Activated T-helper 17 cell treated with anti-CD3 and anti-CD28 coated beads, Interleukin-2, amount 50 U/mL, for 72 hours (primary cell): ENCODE measurements around the gene ZBTB45. TPM values are rescaled to one million over a fixed set of nuclear protein-coding genes. Genes with fewer than 3 reads are reported as not detected.
"Not testable (repeated sequence)": the region's sequence is repeated elsewhere in the genome, so short reads cannot be mapped to it uniquely, and the experiment has no call there.

Source experiments
- ATAC-seq: fragments of 150-1000 bp; cut with Tn5 transposase; replicated peaks from 2 replicates; pipeline ENCODE4 v1.10.0; 2021; ENCODE audit warnings: mild to moderate bottlenecking, moderate library complexity
- H3K27ac Mint-ChIP-seq: one replicate; pipeline ENCODE4 v1.8.0; 2022; ENCODE audit warnings: mixed read lengths
- H3K27me3 Mint-ChIP-seq: one replicate; pipeline ENCODE4 v1.8.0; 2022; ENCODE audit warnings: mixed read lengths
- H3K36me3 Mint-ChIP-seq: one replicate; pipeline ENCODE4 v1.8.0; 2022; ENCODE audit warnings: low read depth, mild to moderate bottlenecking, mixed read lengths
- H3K4me1 Mint-ChIP-seq: one replicate; pipeline ENCODE4 v1.8.0; 2022; ENCODE audit warnings: mixed read lengths
- H3K4me3 Mint-ChIP-seq: one replicate; pipeline ENCODE4 v1.8.0; 2022; ENCODE audit warnings: mild to moderate bottlenecking, mixed read lengths
- H3K9me3 Mint-ChIP-seq: one replicate; pipeline ENCODE4 v1.8.0; 2022; ENCODE audit warnings: mixed read lengths
- total RNA-seq, 2 donors: library from RNA; stranded (reverse); gene quantifications; one replicate each; pipeline ENCODE4 v1.2.3, GENCODE V29; 2022

The ZBTB45 gene
- total RNA-seq, 2 donors from 2014 or later, result 11.0 to 14.3 TPM

- not testable (repeated sequence) for H3K9me3 Mint-ChIP-seq
These were observed 35.3 kb downstream of the ZBTB45 start for GRCh38 chr19:58484349-58484748.

GRCh38 chr19:58483776-58484175 lies 35.8 kb downstream of the ZBTB45 start:
- H3K4me1 Mint-ChIP-seq, result peaks cover 4% of the 10 kb centered on the region
- H3K9me3 Mint-ChIP-seq, result no peaks in the 10 kb centered on the region
- H3K27me3 Mint-ChIP-seq, result no peaks in the 10 kb centered on the region
- H3K27ac Mint-ChIP-seq, result no peak overlapping the region
- no peak overlapping the region for H3K4me3 Mint-ChIP-seq
- ATAC-seq, result no peak
- H3K36me3 Mint-ChIP-seq, result no peaks in the 10 kb centered on the region

More at GRCh38 chr19:58484349-58484748, 35.3 kb downstream of the ZBTB45 start:
- not testable (repeated sequence) for ATAC-seq, H3K4me3 Mint-ChIP-seq, H3K27ac Mint-ChIP-seq, H3K27me3 Mint-ChIP-seq, H3K4me1 Mint-ChIP-seq, H3K36me3 Mint-ChIP-seq

- Mint-ChIP-seq H3K9me3 (no peaks in the 10 kb centered on the region), H3K4me1 (peaks cover 4% of the 10 kb centered on the region), H3K36me3 (no peaks in the 10 kb centered on the region), H3K27ac (no peak overlapping the region), H3K27me3 (no peaks in the 10 kb centered on the region), H3K4me3 (no peak overlapping the region)
- ATAC-seq, result no peak
These were observed 37.2 kb downstream of the ZBTB45 start for GRCh38 chr19:58482372-58482771.

- Mint-ChIP-seq H3K27ac (no peak overlapping the region), H3K4me3 (no peak overlapping the region), H3K4me1 (peaks cover 10% of the 10 kb centered on the region), H3K36me3 (no peaks in the 10 kb centered on the region), H3K27me3 (no peaks in the 10 kb centered on the region), H3K9me3 (no peaks in the 10 kb centered on the region)
- no peak for ATAC-seq
These were observed 38.8 kb downstream of the ZBTB45 start for GRCh38 chr19:58480831-58481230.

- Mint-ChIP-seq H3K27me3 (no peaks in the 10 kb centered on the region), H3K36me3 (no peaks in the 10 kb centered on the region)
- ATAC-seq, result no peak
These were observed 39.2 kb downstream of the ZBTB45 start for GRCh38 chr19:58480481-58480830.

DNA sequence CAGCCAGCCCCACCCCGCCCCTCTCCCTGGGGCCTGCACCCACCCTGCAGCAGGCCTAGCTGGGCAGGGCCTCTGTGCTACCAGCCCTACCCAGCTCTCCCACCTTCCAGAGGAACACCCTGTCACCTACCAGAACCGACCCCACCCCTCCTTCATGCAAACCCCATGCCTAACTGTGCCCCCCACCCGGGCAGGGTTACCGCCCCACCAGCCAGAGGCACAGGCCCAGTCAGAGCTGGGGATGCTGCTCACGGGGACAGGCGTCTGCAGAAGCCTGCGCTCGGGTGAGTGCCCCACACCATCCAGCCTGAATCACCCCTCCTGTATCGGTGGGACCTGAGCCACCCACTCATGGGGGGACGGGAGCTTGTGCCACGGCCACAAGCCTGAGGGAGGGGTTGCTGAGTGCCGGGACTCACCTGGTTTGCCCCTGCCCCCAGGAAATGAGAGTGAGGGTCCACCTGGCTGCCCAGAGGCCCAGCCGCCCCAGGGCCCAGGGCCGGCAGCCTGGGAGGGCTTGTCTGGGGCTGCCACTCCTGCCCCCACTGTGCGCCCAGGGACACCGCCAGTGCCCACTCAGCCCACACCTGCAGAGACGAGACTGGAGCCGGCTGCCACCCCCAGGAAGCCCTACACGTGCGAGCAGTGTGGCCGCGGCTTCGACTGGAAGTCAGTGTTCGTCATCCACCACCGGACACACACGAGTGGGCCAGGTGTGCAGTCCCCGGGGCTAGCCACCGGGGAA lies 39.7 kb downstream of the ZBTB45 start:
- Mint-ChIP-seq H3K27ac (no peak overlapping the region), H3K4me3 (no peak overlapping the region), H3K27me3 (no peaks in the 10 kb centered on the region), H3K4me1 (peaks cover 10% of the 10 kb centered on the region), H3K9me3 (no peaks in the 10 kb centered on the region), H3K36me3 (no peaks in the 10 kb centered on the region)
- no peak for ATAC-seq

More at GRCh38 chr19:58480481-58480830, 39.2 kb downstream of the ZBTB45 start:
- Mint-ChIP-seq H3K27ac (no peak overlapping the region), H3K9me3 (no peaks in the 10 kb centered on the region), H3K4me3 (no peak overlapping the region), H3K4me1 (peaks cover 10% of the 10 kb centered on the region)

DNA sequence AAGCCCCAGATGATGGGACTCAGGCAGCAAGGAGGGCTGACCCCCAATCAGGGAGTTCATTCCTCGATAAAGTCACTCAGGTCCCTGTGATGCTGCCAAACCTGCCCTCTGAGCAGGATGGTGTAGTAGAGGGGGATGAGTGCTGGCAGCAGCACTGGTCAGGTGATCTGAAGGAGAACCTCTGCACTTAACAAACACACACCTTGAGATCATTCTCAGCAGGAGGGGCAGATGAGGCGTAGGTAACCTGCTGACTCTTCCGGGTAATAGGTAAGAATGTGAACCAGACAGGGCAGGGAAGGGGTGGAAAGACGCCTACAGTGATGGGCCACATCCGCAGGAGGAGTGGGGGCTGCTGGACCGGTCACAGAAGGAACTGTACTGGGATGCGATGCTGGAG lies 40.3 kb downstream of the ZBTB45 start:
- no peaks in the 10 kb centered on the region for H3K9me3 Mint-ChIP-seq
- no peak overlapping the region for H3K4me3 Mint-ChIP-seq
- no peak for ATAC-seq
- H3K27me3 Mint-ChIP-seq, result no peaks in the 10 kb centered on the region
- peaks cover 14% of the 10 kb centered on the region for H3K4me1 Mint-ChIP-seq
- H3K27ac Mint-ChIP-seq, result no peak overlapping the region
- H3K36me3 Mint-ChIP-seq, result no peaks in the 10 kb centered on the region

GRCh38 chr19:58477871-58478270 lies 41.7 kb downstream of the ZBTB45 start:
- Mint-ChIP-seq H3K4me3 (no peak overlapping the region), H3K27me3 (no peaks in the 10 kb centered on the region), H3K4me1 (peaks cover 14% of the 10 kb centered on the region), H3K36me3 (peaks cover 5% of the 10 kb centered on the region), H3K9me3 (no peaks in the 10 kb centered on the region), H3K27ac (peak overlapping the region; percentile 59)
- ATAC-seq, result no peak

DNA sequence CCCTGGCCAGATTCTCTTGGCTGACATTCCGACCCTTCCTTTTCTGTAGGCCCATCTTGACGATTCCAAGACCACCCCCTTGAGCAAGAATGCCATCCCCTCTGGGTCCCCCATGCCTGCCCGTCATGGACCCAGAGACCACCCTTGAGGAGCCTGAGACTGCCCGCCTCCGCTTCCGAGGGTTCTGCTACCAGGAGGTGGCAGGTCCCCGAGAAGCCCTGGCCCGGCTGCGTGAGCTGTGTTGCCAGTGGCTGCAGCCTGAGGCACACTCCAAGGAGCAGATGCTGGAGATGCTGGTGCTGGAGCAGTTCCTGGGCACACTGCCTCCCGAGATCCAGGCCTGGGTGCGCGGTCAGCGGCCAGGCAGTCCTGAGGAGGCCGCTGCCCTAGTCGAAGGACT lies 42.5 kb downstream of the ZBTB45 start:
- H3K27me3 Mint-ChIP-seq, result no peaks in the 10 kb centered on the region
- peak overlapping the region; percentile 88 for H3K4me3 Mint-ChIP-seq
- peaks cover 11% of the 10 kb centered on the region for H3K4me1 Mint-ChIP-seq
- peaks cover 12% of the 10 kb centered on the region for H3K36me3 Mint-ChIP-seq
- no peaks in the 10 kb centered on the region for H3K9me3 Mint-ChIP-seq
- H3K27ac Mint-ChIP-seq, result peak overlapping the region; percentile 96
- no peak for ATAC-seq

DNA sequence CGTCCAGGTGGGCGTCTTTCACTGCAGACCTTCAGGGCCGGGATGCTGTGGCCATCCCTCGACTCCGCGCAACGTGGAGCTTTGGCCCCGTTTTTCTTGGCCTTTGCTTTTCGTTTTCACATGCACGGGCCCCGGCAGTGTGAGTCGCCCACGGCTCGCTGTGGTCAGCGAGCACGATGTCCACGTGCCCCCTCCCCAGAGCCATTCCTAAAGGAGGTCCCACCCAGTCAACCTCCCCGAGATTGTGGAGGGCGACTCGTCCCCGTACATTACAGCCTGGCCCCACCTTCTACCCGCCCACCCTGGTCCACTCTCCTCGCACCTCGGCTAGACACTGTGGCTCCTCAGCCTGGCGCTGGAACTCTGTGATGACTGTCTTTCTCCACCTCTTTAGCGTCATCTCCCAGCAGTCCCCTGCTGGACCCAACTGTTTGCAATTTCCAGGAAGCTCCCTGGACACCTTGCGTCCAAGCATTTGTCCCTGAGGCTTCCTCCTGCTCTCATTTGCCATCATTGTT lies 43.1 kb downstream of the ZBTB45 start:
- no peaks in the 10 kb centered on the region for H3K9me3 Mint-ChIP-seq
- H3K4me1 Mint-ChIP-seq, result peaks cover 10% of the 10 kb centered on the region
- H3K27ac Mint-ChIP-seq, result peak overlapping the region; percentile 96
- peak overlapping the region; percentile 88 for H3K4me3 Mint-ChIP-seq
- no peak for ATAC-seq
- H3K27me3 Mint-ChIP-seq, result no peaks in the 10 kb centered on the region
- H3K36me3 Mint-ChIP-seq, result peaks cover 18% of the 10 kb centered on the region

DNA sequence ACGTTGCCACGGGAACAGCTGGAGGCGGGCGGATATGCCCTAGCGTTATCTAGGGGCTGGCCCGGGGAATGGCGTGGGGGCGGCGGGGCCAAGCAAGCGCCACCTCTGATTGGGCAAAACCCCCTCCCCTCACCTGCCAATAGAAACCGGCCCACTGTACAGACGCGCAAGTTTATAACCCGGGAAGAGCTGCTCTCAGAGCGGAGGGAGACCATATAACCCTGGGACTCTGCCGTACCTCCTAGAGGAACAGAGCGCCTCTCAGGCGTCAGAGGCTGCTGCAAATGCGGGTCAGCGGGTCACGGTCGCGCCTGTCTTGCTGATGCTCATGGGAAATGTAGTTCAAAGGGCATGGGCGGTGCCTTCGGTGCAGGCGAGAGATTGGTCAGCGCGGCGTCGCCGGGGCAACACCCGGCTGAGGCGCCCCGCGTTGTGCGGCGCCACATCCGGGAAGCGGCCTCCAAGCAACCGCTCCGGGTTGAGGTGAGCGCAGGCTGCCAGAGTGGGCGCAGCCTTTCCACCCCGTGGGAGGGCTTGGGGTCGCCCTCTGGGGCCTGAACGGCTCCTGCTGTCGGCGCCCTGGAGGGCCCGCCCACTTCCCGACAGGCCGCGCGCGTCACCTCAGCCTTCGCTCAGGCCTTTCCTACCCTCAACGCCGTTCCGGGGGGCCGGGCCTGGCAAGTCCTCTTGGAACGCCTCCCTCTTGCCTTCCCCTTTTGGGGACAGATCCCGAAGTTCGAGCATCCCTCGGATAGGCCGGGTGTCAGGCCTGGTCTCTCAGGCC lies 43.7 kb downstream of the ZBTB45 start, which contains the start of gene ZNF446:
Gene ZNF446, plus strand, starts transcription at position 639 of the 784 bp plus-strand sequence. CDS start 867 bp downstream, outside the sequence.
- Mint-ChIP-seq H3K27me3 (no peaks in the 10 kb centered on the region), H3K4me1 (peaks cover 10% of the 10 kb centered on the region), H3K27ac (peak within 1 kb of the TSS; percentile 96), H3K9me3 (no peaks in the 10 kb centered on the region), H3K4me3 (peak within 1 kb of the TSS; percentile 88), H3K36me3 (peaks cover 19% of the 10 kb centered on the region)
- ATAC-seq, result peak; percentile 93

DNA sequence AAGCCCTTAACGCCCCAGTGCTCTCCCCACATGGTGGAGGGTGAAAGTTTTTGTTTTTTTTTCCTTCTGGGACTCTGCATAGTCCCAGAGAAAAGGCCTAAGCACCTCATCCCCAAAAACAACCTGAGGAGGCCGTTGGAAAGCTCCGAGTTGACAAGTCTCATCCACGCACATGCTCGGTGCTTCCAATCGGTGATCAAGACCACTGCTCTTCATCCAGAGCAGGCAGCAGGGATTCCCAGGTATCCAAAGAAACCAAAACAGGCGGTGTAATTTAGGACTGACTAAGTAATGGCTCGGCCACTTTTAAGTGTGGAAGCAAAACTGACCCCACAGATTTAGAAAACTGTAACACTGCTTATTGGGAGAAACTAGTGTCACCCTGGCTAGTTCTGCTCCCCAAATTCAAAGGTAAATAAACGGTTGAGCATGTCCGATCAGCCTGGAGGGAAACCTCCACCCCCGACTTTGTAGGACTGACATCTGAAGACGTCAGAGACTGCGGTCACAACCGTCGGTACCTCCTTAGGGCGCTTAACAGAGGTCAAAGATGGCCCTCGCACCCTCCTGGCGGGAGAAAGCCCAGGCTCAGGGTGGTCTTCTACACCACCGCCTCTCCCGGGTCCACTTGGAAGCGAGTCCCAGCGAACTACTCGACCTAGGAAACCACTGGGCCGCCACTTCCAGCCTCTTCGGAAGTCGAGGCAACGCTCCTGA lies 44.5 kb downstream of the ZBTB45 start:
- Mint-ChIP-seq H3K4me3 (peak overlapping the region; percentile 88), H3K36me3 (peaks cover 27% of the 10 kb centered on the region), H3K27me3 (no peaks in the 10 kb centered on the region), H3K27ac (peak overlapping the region; percentile 96), H3K9me3 (no peaks in the 10 kb centered on the region), H3K4me1 (peaks cover 10% of the 10 kb centered on the region)
- ATAC-seq, result peak; percentile 27

- Mint-ChIP-seq H3K27ac (peak overlapping the region; percentile 17), H3K4me3 (peak overlapping the region; percentile 88)
- ATAC-seq, result no peak
These were observed 45.2 kb downstream of the ZBTB45 start for GRCh38 chr19:58474291-58474996.

DNA sequence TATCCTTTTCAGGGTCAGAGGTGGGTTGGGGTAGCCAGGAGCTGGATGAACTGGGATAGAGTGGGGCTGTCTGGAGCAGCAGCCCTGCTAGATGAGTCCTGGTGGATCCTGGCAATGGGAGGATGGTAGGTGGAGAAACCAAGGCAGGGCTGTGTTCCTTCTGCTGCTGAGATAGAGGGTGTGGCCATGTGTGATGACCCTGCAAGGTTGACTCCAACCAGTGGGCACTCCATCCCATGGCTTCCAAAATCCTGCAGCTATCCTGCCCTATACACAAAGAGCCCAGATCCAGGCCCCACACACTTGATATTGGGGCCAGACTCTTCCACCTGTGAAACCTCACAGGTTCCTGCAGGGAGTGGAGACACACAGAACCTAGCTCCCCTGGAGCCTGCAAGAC lies 45.8 kb downstream of the ZBTB45 start:
- H3K27me3 Mint-ChIP-seq, result no peaks in the 10 kb centered on the region
- H3K9me3 Mint-ChIP-seq, result no peaks in the 10 kb centered on the region
- H3K27ac Mint-ChIP-seq, result peak overlapping the region; percentile 17
- peaks cover 10% of the 10 kb centered on the region for H3K4me1 Mint-ChIP-seq
- peaks cover 35% of the 10 kb centered on the region for H3K36me3 Mint-ChIP-seq
- H3K4me3 Mint-ChIP-seq, result peak overlapping the region; percentile 88
- ATAC-seq, result no peak

More at GRCh38 chr19:58474291-58474996, 45.2 kb downstream of the ZBTB45 start:
- H3K36me3 Mint-ChIP-seq, result peaks cover 34% of the 10 kb centered on the region
- H3K27me3 Mint-ChIP-seq, result no peaks in the 10 kb centered on the region
- peaks cover 10% of the 10 kb centered on the region for H3K4me1 Mint-ChIP-seq
- H3K9me3 Mint-ChIP-seq, result no peaks in the 10 kb centered on the region
